SK-N-SH (cell line): ENCODE results near the gene HNRNPM. TPM values are rescaled to one million over a fixed set of nuclear protein-coding genes. Genes with fewer than 3 reads are reported as not detected.

Experiments used
- CTCF ChIA-PET: fragments of 300-600, 350-600 bp; formaldehyde crosslinking; extraction: SDS; loops from one replicate; lab custom pipeline; 2021; lab: Yijun Ruan, JAX
- POLR2A ChIA-PET: fragments of 350-600 bp; sonication (Branson Sonifier 250); formaldehyde crosslinking; extraction: SDS; loops from one replicate; lab custom pipeline; 2020; ENCODE audit warnings: antibody characterized with exemption, inconsistent platforms; lab: Yijun Ruan, JAX
- DNase-seq: peaks from one replicate; pipeline ENCODE4 v3.0.0; 2012
- H2AFZ ChIP-seq: fragments of 200-600 bp; sonication (generic); 2 replicates; pipeline ENCODE4 v1.8.1; 2016; ENCODE audit warnings: antibody characterized with exemption, mild to moderate bottlenecking, low read depth
- H3F3A ChIP-seq: fragments of 200-600 bp; sonication (generic); replicated peaks from 2 replicates; pipeline ENCODE3; 2016; ENCODE audit warnings: antibody characterized with exemption, mild to moderate bottlenecking; ENCODE audit not compliant: insufficient read depth
- H3K27ac ChIP-seq, 2 experiments: fragments of 200-500 bp in 1 of 2; fragments of 200-600 bp in 1 of 2; sonication (Bioruptor generic) in 1 of 2; sonication (generic), shearing (Covaris generic) in 1 of 2; 2 replicates each; pipeline versions ENCODE4 v1.5.1 to v1.6.1; 2014 to 2016; ENCODE audit warnings: low read depth in 2 of 2, inconsistent platforms in 1 of 2, low read length in 1 of 2, mild to moderate bottlenecking in 1 of 2, mixed read lengths in 1 of 2
- H3K27me3 ChIP-seq: fragments of 200-600 bp; sonication (generic), shearing (Covaris generic); 2 replicates; pipeline ENCODE4 v1.6.1; 2016; ENCODE audit warnings: mixed run types; ENCODE audit not compliant: insufficient read depth
- H3K36me3 ChIP-seq, 2 experiments: fragments of 200-500 bp in 1 of 2; fragments of 200-600 bp in 1 of 2; sonication (Bioruptor generic) in 1 of 2; sonication (generic) in 1 of 2; replicated peaks in 1 of 2; 2 replicates each; pipeline versions ENCODE3 to v1.5.1; 2014 to 2016; ENCODE audit warnings: low read length in 1 of 2, mild to moderate bottlenecking in 1 of 2; ENCODE audit not compliant: insufficient read depth in 2 of 2, control insufficient read depth in 1 of 2
- H3K4me1 ChIP-seq, 2 experiments: fragments of 200-500 bp in 1 of 2; fragments of 200-600 bp in 1 of 2; sonication (Bioruptor generic) in 1 of 2; sonication (generic), shearing (Covaris generic) in 1 of 2; 2 replicates each; pipeline versions ENCODE4 v1.5.1 to v1.6.1; 2014 to 2016; ENCODE audit warnings: low read depth in 1 of 2, low read length in 1 of 2, mixed run types in 1 of 2; ENCODE audit not compliant: insufficient read depth in 2 of 2, control insufficient read depth in 1 of 2
- H3K4me2 ChIP-seq: fragments of 200-600 bp; sonication (generic), shearing (Covaris generic); 2 replicates; pipeline ENCODE4 v1.6.1; 2017; ENCODE audit warnings: mixed run types
- H3K4me3 ChIP-seq, 2 experiments: fragments of 200-500 bp in 1 of 2; fragments of 200-600 bp in 1 of 2; sonication (Bioruptor generic) in 1 of 2; sonication (generic), shearing (Covaris generic) in 1 of 2; 2 replicates each; pipeline versions ENCODE4 v1.5.1 to v1.8.1; 2014 to 2016; ENCODE audit warnings: low read depth in 2 of 2, inconsistent platforms in 1 of 2, low read length in 1 of 2, mild to moderate bottlenecking in 1 of 2, mixed read lengths in 1 of 2, moderate library complexity in 1 of 2
- H3K79me2 ChIP-seq: fragments of 200-600 bp; sonication (generic); 2 replicates; pipeline ENCODE4 v1.8.1; 2017; ENCODE audit warnings: mild to moderate bottlenecking; ENCODE audit not compliant: insufficient read depth
- H3K9ac ChIP-seq: fragments of 200-600 bp; sonication (generic); 2 replicates; pipeline ENCODE4 v1.6.1; 2017; ENCODE audit warnings: mixed run types
- H3K9me2 ChIP-seq: fragments of 200-600 bp; sonication (generic); 2 replicates; pipeline ENCODE4 v1.6.1; 2017; ENCODE audit warnings: mixed run types
- H3K9me3 ChIP-seq: fragments of 200-600 bp; sonication (generic); 2 replicates; pipeline ENCODE4 v1.6.1; 2017; ENCODE audit warnings: mixed run types, mild to moderate bottlenecking, moderate library complexity
- H4K20me1 ChIP-seq: fragments of 200-600 bp; sonication (generic); 2 replicates; pipeline ENCODE4 v1.6.1; 2017; ENCODE audit warnings: mild to moderate bottlenecking, mixed run types; ENCODE audit not compliant: insufficient read depth
- EP300 ChIP-seq, 2 experiments: IDR thresholded peaks; 2 replicates each; pipeline versions ENCODE4 v1.4.0 to v1.6.1; 2012; ENCODE audit warnings: borderline replicate concordance in 1 of 2, low read depth in 1 of 2, low read length in 1 of 2
- FOXJ3 ChIP-seq: sonication (generic); formaldehyde crosslinking; IDR thresholded peaks from 2 replicates; pipeline ENCODE4 v1.5.1; 2020; ENCODE audit warnings: mild to moderate bottlenecking, missing genetic modification reagents
- FOXM1 ChIP-seq: IDR thresholded peaks from 2 replicates; pipeline ENCODE4 v1.4.0; 2012; ENCODE audit warnings: low read depth, mild to moderate bottlenecking
- GABPA ChIP-seq: IDR thresholded peaks from 2 replicates; pipeline ENCODE4 v1.4.0; 2012; ENCODE audit warnings: low read depth, mild to moderate bottlenecking
- GATA2 ChIP-seq: sonication (generic); formaldehyde crosslinking; IDR thresholded peaks from 2 replicates; pipeline ENCODE4 v1.5.0; 2020; ENCODE audit warnings: mild to moderate bottlenecking, missing genetic modification reagents
- RAD21 ChIP-seq: IDR thresholded peaks from 2 replicates; pipeline ENCODE4 v1.6.1; 2012; ENCODE audit warnings: mild to moderate bottlenecking, low read length
- RXRA ChIP-seq: IDR thresholded peaks from 2 replicates; pipeline ENCODE4 v1.4.0; 2012; ENCODE audit warnings: low read depth, mild to moderate bottlenecking, borderline replicate concordance
- SMC3 ChIP-seq: IDR thresholded peaks from 2 replicates; pipeline ENCODE4 v1.6.1; 2012; ENCODE audit warnings: low read depth, low read length, improper control_type of control experiment
- TAF1 ChIP-seq: IDR thresholded peaks from 2 replicates; pipeline ENCODE4 v1.6.1; 2012; ENCODE audit warnings: low read depth, mild to moderate bottlenecking, low read length, moderate library complexity, borderline replicate concordance
- TCF12 ChIP-seq: IDR thresholded peaks from 2 replicates; pipeline ENCODE4 v1.4.0; 2012
- WGBS: methylation state at CpG from one replicate; pipeline ENCODE4 v1.1.6; 2017; ENCODE audit warnings: low lambda C conversion rate; 5-methylcytosine and 5-hydroxymethylcytosine counted together
- polyA plus RNA-seq, 3 experiments: library from polyadenylated mRNA; depleted of rRNA; stranded (reverse); fragments of >200 nt; gene quantifications; 2 replicates each; pipeline ENCODE4 v1.2.3, GENCODE V29; 2012
- TF ChIP-seq, protein P1 (sequence below): IDR thresholded peaks from 2 replicates; pipeline ENCODE4 v1.4.0; 2012; ENCODE audit warnings: low read depth, borderline replicate concordance
- TF ChIP-seq, protein P2 (sequence below): fragments of 200-600 bp; sonication (generic); IDR thresholded peaks from 2 replicates; pipeline ENCODE4 v1.6.1; 2017; ENCODE audit warnings: antibody characterized with exemption, mild to moderate bottlenecking, moderate library complexity
- TF ChIP-seq, protein P3 (sequence below): fragments of 150-350 bp; IDR thresholded peaks from 2 replicates; pipeline ENCODE4 v1.6.1; 2017; ENCODE audit warnings: antibody characterized with exemption, low read length, low read depth, borderline replicate concordance
- TF ChIP-seq, protein P4 (sequence below): fragments of 150-350 bp; IDR thresholded peaks from 2 replicates; pipeline ENCODE4 v1.6.1; 2016; ENCODE audit warnings: mild to moderate bottlenecking, low read depth, low read length

The HNRNPM gene
- polyA plus RNA-seq, 1 of the 3 experiments (the other 2 are of a cell fraction) = 205 TPM

DNA sequence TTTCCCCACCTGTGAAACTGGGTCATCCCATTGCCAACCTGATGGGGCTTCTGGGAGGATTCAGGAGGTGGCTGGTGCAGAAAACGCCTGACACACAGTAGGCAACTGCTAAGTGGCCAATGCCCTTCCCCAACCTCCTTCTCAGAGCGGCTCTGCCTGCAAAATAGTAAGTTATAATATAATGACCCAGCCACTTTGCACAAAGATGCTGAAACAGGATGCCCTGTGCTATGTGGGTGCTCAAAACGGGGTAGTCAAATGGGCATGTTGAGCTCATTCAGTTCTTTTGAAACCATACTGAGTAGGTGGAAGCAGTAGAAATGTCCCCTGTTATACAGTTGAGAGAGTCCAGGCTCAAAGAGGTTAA lies 31.2 kb upstream of the HNRNPM start:
- Histone ChIP-seq H4K20me1 (no peaks in the 10 kb centered on the region), H3K9ac (peak overlapping the region; percentile 65; the same call in 1 of the 2 replicates), H3K36me3 (no peaks in the 10 kb centered on the region), H3K9me2 (no peaks in the 10 kb centered on the region), H2AFZ (peak overlapping the region; percentile 74), H3K27me3 (no peaks in the 10 kb centered on the region), H3K4me2 (peak overlapping the region; percentile 84)
- 12% methylated on average over 3 of the region's 3 CpGs for WGBS
- ChIA-PET POLR2A (interaction anchor here (0.8 to 1.5 kb wide), 5 partner anchors 22 to 470 kb away, joined by 3 to 5 read pairs (median 3); partner anchors contain the start of gene TIMM44), CTCF (interaction anchor here (1.0 to 4.5 kb wide), 7 partner anchors 10 to 100 kb away, joined by 3 to 33 read pairs (median 6); partner anchors contain the start of gene ZNF414)
- TF ChIP-seq, protein P1, sequence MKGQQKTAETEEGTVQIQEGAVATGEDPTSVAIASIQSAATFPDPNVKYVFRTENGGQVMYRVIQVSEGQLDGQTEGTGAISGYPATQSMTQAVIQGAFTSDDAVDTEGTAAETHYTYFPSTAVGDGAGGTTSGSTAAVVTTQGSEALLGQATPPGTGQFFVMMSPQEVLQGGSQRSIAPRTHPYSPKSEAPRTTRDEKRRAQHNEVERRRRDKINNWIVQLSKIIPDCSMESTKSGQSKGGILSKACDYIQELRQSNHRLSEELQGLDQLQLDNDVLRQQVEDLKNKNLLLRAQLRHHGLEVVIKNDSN = no peak
- no peak for TF ChIP-seq TAF1
- no peak for TF ChIP-seq TCF12
- no peak for TF ChIP-seq FOXJ3 (CRISPR knock-in tag)
- TF ChIP-seq, protein P2, sequence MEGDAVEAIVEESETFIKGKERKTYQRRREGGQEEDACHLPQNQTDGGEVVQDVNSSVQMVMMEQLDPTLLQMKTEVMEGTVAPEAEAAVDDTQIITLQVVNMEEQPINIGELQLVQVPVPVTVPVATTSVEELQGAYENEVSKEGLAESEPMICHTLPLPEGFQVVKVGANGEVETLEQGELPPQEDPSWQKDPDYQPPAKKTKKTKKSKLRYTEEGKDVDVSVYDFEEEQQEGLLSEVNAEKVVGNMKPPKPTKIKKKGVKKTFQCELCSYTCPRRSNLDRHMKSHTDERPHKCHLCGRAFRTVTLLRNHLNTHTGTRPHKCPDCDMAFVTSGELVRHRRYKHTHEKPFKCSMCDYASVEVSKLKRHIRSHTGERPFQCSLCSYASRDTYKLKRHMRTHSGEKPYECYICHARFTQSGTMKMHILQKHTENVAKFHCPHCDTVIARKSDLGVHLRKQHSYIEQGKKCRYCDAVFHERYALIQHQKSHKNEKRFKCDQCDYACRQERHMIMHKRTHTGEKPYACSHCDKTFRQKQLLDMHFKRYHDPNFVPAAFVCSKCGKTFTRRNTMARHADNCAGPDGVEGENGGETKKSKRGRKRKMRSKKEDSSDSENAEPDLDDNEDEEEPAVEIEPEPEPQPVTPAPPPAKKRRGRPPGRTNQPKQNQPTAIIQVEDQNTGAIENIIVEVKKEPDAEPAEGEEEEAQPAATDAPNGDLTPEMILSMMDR = no peak
- no peak for TF ChIP-seq RXRA
- TF ChIP-seq EP300 (IDR thresholded peaks at IDR 0.05; ENCODE audit: borderline replicate concordance in 1 of 2, low read depth in 1 of 2, low read length in 1 of 2) = no peak
- no peak for TF ChIP-seq RAD21
- no peak for TF ChIP-seq GATA2 (CRISPR knock-in tag)
- TF ChIP-seq, protein P3, sequence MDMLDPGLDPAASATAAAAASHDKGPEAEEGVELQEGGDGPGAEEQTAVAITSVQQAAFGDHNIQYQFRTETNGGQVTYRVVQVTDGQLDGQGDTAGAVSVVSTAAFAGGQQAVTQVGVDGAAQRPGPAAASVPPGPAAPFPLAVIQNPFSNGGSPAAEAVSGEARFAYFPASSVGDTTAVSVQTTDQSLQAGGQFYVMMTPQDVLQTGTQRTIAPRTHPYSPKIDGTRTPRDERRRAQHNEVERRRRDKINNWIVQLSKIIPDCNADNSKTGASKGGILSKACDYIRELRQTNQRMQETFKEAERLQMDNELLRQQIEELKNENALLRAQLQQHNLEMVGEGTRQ = no peak
- TF ChIP-seq SMC3 = no peak
- no peak for TF ChIP-seq FOXM1
- no peak for TF ChIP-seq GABPA
- TF ChIP-seq, protein P4, sequence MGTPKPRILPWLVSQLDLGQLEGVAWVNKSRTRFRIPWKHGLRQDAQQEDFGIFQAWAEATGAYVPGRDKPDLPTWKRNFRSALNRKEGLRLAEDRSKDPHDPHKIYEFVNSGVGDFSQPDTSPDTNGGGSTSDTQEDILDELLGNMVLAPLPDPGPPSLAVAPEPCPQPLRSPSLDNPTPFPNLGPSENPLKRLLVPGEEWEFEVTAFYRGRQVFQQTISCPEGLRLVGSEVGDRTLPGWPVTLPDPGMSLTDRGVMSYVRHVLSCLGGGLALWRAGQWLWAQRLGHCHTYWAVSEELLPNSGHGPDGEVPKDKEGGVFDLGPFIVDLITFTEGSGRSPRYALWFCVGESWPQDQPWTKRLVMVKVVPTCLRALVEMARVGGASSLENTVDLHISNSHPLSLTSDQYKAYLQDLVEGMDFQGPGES = no peak
- TF ChIP-seq, all 33 proteins: peak for 0
- peaks cover 3 to 4% of the 10 kb centered on the region in 2 experiments; a peak in 2 of 4 replicates for H3K4me1 ChIP-seq
- no peak for DNase-seq
- no peak overlapping the region for H3K27ac ChIP-seq
- no peaks in the 10 kb centered on the region for H3K9me3 ChIP-seq
- peaks cover 15% of the 10 kb centered on the region for H3F3A ChIP-seq
- H3K4me3 ChIP-seq = peak overlapping the region; percentile 63 to 77
- no peaks in the 10 kb centered on the region for H3K79me2 ChIP-seq
